K562 (cell line): ENCODE data around the gene ALG9. TPM values are rescaled to one million over a fixed set of nuclear protein-coding genes. Genes with fewer than 3 reads are reported as not detected.

Source experiments
- ATAC-seq: fragments of 200-7000 bp; cut with Tn5 transposase; 3 replicates; pipeline ENCODE4 v1.9.1; 2020; ENCODE audit warnings: moderate library complexity
- BruUV-seq: library from RNA; stranded (reverse); fragments of 400-500 nt; replicated peaks from 2 replicates; lab custom pipeline; 2021; lab: Mats Ljungman, UMichigan
- CTCF ChIA-PET: fragments of 300-600 bp; formaldehyde crosslinking; extraction: SDS; loops from one replicate; lab custom pipeline; 2021; ENCODE audit warnings: low intra/inter-chr PET ratio; lab: Yijun Ruan, JAX
- POLR2A ChIA-PET: fragments of 300-600, 350-650 bp; sonication (Branson Sonifier 250); formaldehyde crosslinking; extraction: SDS; loops from one replicate; lab custom pipeline; 2021; ENCODE audit warnings: antibody characterized with exemption, inconsistent platforms; lab: Yijun Ruan, JAX
- DNase-seq, 4 experiments: peaks; one replicate each; pipeline versions ENCODE4 v3.0.0 to v3.0.0-alpha.2; 2011 to 2018; ENCODE audit warnings: low spot score in 3 of 4, mixed read lengths in 3 of 4; ENCODE audit errors: extremely low read depth in 1 of 4
- FAIRE-seq: peaks from 2 replicates; lab custom pipeline; 2011; peaks lifted over from hg19 to GRCh38; lab: Jason Lieb, UNC
- H2AFZ ChIP-seq: 2 replicates; pipeline ENCODE4 v1.6.0; 2011; ENCODE audit warnings: low read depth, low read length, control low read depth, inconsistent platforms
- H3K27ac ChIP-seq: fragments of 200-600 bp; 3 replicates; pipeline ENCODE4 v1.8.0; 2011; ENCODE audit warnings: low read depth, mild to moderate bottlenecking, control low read depth, inconsistent platforms, low read length, moderate library complexity, mixed read lengths; ENCODE audit errors: extremely low read depth
- H3K27me3 ChIP-seq, 2 experiments: fragments of 300-600 bp in 1 of 2; 2 replicates in 1 of 2; 3 replicates in 1 of 2; pipeline versions ENCODE4 v1.6.0 to v1.8.0; 2011; ENCODE audit warnings: inconsistent platforms in 2 of 2, low read length in 2 of 2, mild to moderate bottlenecking in 1 of 2, mixed read lengths in 1 of 2, moderate library complexity in 1 of 2; ENCODE audit not compliant: control insufficient read depth in 2 of 2, insufficient read depth in 2 of 2
- H3K36me3 ChIP-seq: fragments of 300-600 bp; 3 replicates; pipeline ENCODE4 v1.8.0; 2011; ENCODE audit warnings: mild to moderate bottlenecking, low read length, inconsistent platforms; ENCODE audit not compliant: control insufficient read depth, insufficient read depth
- H3K4me1 ChIP-seq, 2 experiments: fragments of 200-600 bp in 1 of 2; replicated peaks in 1 of 2; 2 replicates in 1 of 2; 3 replicates in 1 of 2; pipeline versions ENCODE4 v1.5.1 to v1.8.0; 2011; ENCODE audit warnings: inconsistent platforms in 2 of 2, low read length in 2 of 2, mild to moderate bottlenecking in 1 of 2, mixed read lengths in 1 of 2, moderate library complexity in 1 of 2; ENCODE audit not compliant: control insufficient read depth in 2 of 2, insufficient read depth in 2 of 2
- H3K4me2 ChIP-seq: 2 replicates; pipeline ENCODE4 v1.6.1; 2011; ENCODE audit warnings: low read length, control low read depth, inconsistent platforms, mixed read lengths; ENCODE audit not compliant: insufficient read depth
- H3K4me3 ChIP-seq: fragments of 200-600 bp; sonication (generic), shearing (Covaris generic); 2 replicates; pipeline ENCODE4 v1.5.1; 2016; ENCODE audit warnings: control low read depth, inconsistent platforms
- H3K79me2 ChIP-seq: fragments of 200-600 bp; 3 replicates; pipeline ENCODE4 v1.8.0; 2011; ENCODE audit warnings: low read length, inconsistent platforms; ENCODE audit not compliant: control insufficient read depth, insufficient read depth
- H3K9ac ChIP-seq, 2 experiments: 2 replicates each; pipeline versions ENCODE4 v1.6.0 to v1.6.1; 2011; ENCODE audit warnings: low read depth in 2 of 2, low read length in 2 of 2, control low read depth in 1 of 2, inconsistent platforms in 1 of 2, mild to moderate bottlenecking in 1 of 2, mixed read lengths in 1 of 2; ENCODE audit not compliant: insufficient read depth in 1 of 2
- H3K9me1 ChIP-seq: one replicate; pipeline ENCODE4 v1.6.0; 2011; ENCODE audit warnings: inconsistent platforms, mild to moderate bottlenecking, low read length, moderate library complexity; ENCODE audit not compliant: control insufficient read depth, insufficient read depth
- H3K9me3 ChIP-seq: replicated peaks from 2 replicates; pipeline ENCODE4 v1.5.1; 2011; ENCODE audit warnings: low read depth, low read length, inconsistent platforms; ENCODE audit not compliant: control insufficient read depth, insufficient read depth
- H4K20me1 ChIP-seq: replicated peaks from 2 replicates; pipeline ENCODE4 v1.6.1; 2011; ENCODE audit warnings: low read length, inconsistent platforms, mixed read lengths; ENCODE audit not compliant: control insufficient read depth, insufficient read depth
- ARID1B ChIP-seq: fragments of 450-650 bp; IDR thresholded peaks from 2 replicates; pipeline ENCODE4 v1.6.1; 2016; ENCODE audit warnings: antibody characterized with exemption, mild to moderate bottlenecking, inconsistent platforms
- ARID3B ChIP-seq: fragments of 250-450 bp; sonication (Bioruptor Pico); IDR thresholded peaks from 2 replicates; pipeline ENCODE4 v1.4.0; 2020; ENCODE audit warnings: borderline replicate concordance
- BCL6 ChIP-seq: fragments of 250-450 bp; sonication (Bioruptor Pico); IDR thresholded peaks from 2 replicates; pipeline ENCODE4 v1.4.0; 2020
- C11orf30 ChIP-seq: fragments of 450-650 bp; IDR thresholded peaks from 2 replicates; pipeline ENCODE4 v1.6.1; 2016; ENCODE audit warnings: low read depth, mild to moderate bottlenecking
- DPF2 ChIP-seq: fragments of 450-650 bp; IDR thresholded peaks from 2 replicates; pipeline ENCODE4 v1.6.1; 2016
- FOSL1 ChIP-seq: fragments of 200-800 bp; sonication (Bioruptor generic); conservative IDR thresholded peaks from 2 replicates; pipeline ENCODE4 v1.6.1; 2016; ENCODE audit warnings: missing genetic modification characterization, missing compliant biosample characterization
- FOXK1 ChIP-seq: sonication (generic); formaldehyde crosslinking; IDR thresholded peaks from 2 replicates; pipeline ENCODE4 v1.8.0; 2022; ENCODE audit warnings: missing genetic modification reagents, mild to moderate bottlenecking, borderline replicate concordance
- GTF2E2 ChIP-seq: fragments of 200-800 bp; sonication (Bioruptor generic); IDR thresholded peaks from 2 replicates; pipeline ENCODE4 v1.6.1; 2016; ENCODE audit warnings: missing genetic modification characterization, missing compliant biosample characterization
- HDAC2 ChIP-seq: fragments of 450-650 bp; IDR thresholded peaks from 2 replicates; pipeline ENCODE4 v1.6.1; 2016; ENCODE audit warnings: mild to moderate bottlenecking
- HMGN3 ChIP-seq: IDR thresholded peaks from 2 replicates; pipeline ENCODE4 v1.6.1; 2011; ENCODE audit warnings: borderline replicate concordance, low read depth, mild to moderate bottlenecking, mixed read lengths, low read length; ENCODE audit not compliant: insufficient read length; ENCODE audit errors: extremely low read depth
- JUN ChIP-seq, 2 experiments: sonication (generic) in 1 of 2; formaldehyde crosslinking in 1 of 2; IDR thresholded peaks; 2 replicates each; pipeline versions ENCODE4 v1.6.1 to v1.8.0; 2012 to 2022; ENCODE audit warnings: borderline replicate concordance in 2 of 2, mild to moderate bottlenecking in 2 of 2, improper control_type of control experiment in 1 of 2, low read depth in 1 of 2, low read length in 1 of 2, missing genetic modification reagents in 1 of 2
- KDM5B ChIP-seq: fragments of 200-600 bp; sonication (generic); IDR thresholded peaks from 2 replicates; pipeline ENCODE4 v1.6.1; 2012; ENCODE audit warnings: low read depth, mild to moderate bottlenecking, moderate library complexity, low read length, control low read depth, inconsistent platforms; ENCODE audit not compliant: insufficient replicate concordance
- PKNOX1 ChIP-seq: fragments of 450-650 bp; IDR thresholded peaks from 2 replicates; pipeline ENCODE4 v1.6.1; 2016
- POLR2AphosphoS5 ChIP-seq: IDR thresholded peaks from 2 replicates; pipeline ENCODE4 v1.6.1; 2011; ENCODE audit warnings: mild to moderate bottlenecking, low read depth, low read length, moderate library complexity; ENCODE audit not compliant: control insufficient read depth, insufficient read depth
- POLR2B ChIP-seq: fragments of 450-650 bp; IDR thresholded peaks from 2 replicates; pipeline ENCODE4 v1.6.1; 2018; ENCODE audit warnings: low read depth; ENCODE audit not compliant: partially characterized antibody
- TBP ChIP-seq: optimal IDR thresholded peaks from 2 replicates; pipeline ENCODE3; 2011; ENCODE audit warnings: low read depth, low read length, improper control_type of control experiment
- ZFX ChIP-seq: sonication (generic); formaldehyde crosslinking; IDR thresholded peaks from 2 replicates; pipeline ENCODE4 v1.8.0; 2022; ENCODE audit warnings: mild to moderate bottlenecking, missing genetic modification reagents, moderate library complexity
- ZNF445 ChIP-seq: fragments of 250-450 bp; sonication (Bioruptor Pico); IDR thresholded peaks from 2 replicates; pipeline ENCODE4 v1.4.0; 2020; ENCODE audit warnings: low read depth, mild to moderate bottlenecking, moderate library complexity
- WGBS: fragments of 100-300 bp; shearing (Covaris generic); methylation state at CpG from one replicate; pipeline ENCODE4 v1.1.6; 2016; ENCODE audit warnings: low coverage, mixed read lengths; ENCODE audit not compliant: insufficient coverage; ENCODE audit errors: missing lambda C conversion rate; 5-methylcytosine and 5-hydroxymethylcytosine counted together
- in situ Hi-C: fragments of 300-500 bp; cut with MboI; formaldehyde crosslinking; loops from 4 replicates; pipeline ENCODE4 v1.15.0; 2018; ENCODE audit warnings: inconsistent platforms, mixed read lengths
- intact Hi-C: fragments of 100-400 bp; cut with micrococcal nuclease; formaldehyde crosslinking; loops from 2 replicates; pipeline ENCODE4 v1.14.2; 2022
- polyA plus RNA-seq, 8 experiments: library from polyadenylated mRNA; depleted of rRNA in 4 of 8; stranded (reverse) in 5 of 8; unstranded in 3 of 8; fragments of >200 nt; fragmentation: Nextera tagmentation in 2 of 8; fragmentation: Illumina TruSeq in 1 of 8; extraction: Ambion mirVana in 2 of 8; extraction: Trizol in 1 of 8; gene quantifications; 2 replicates each; pipeline versions ENCODE4 v1.2.1 to v1.2.3, GENCODE V29; 2011 to 2014; ENCODE audit warnings: inconsistent platforms in 1 of 8, missing spikeins in 1 of 8
- total RNA-seq, 7 experiments: library from RNA; depleted of rRNA in 6 of 7; stranded (reverse); fragments of >200 nt in 6 of 7; fragmentation: Illumina TruSeq in 2 of 7; extraction: Trizol in 2 of 7; gene quantifications; 2 replicates each; pipeline versions ENCODE4 v1.2.1 to v1.2.3, GENCODE V29; 2011 to 2021; ENCODE audit warnings: low replicate concordance in 1 of 7

The ALG9 gene
- total and polyA plus RNA-seq, 9 of the 15 experiments (the other 6 are each of a cell fraction or from before 2014, with no cell fraction given), result 11.5 to 40.5 (median 24.9) TPM

GRCh38 chr11:111765984-111766833, 105.2 kb downstream of the ALG9 start, which contains the start of gene PPP2R1B:
TSS of gene PPP2R1B (minus strand) at chr11:111766389. CDS start at chr11:111766361, 28 bp downstream.
- WGBS, result 1% methylated on average over 30 of the region's 61 CpGs
- TF ChIP-seq POLR2AphosphoS5 (peak; percentile 86), POLR2B (peak; percentile 84), HDAC2 (0 out of 2 replicates have a peak, but pooled peaks have one; percentile 16), TBP (peak; percentile 85), C11orf30 (peak; percentile 24; the same call in 1 of the 2 replicates), JUN (IDR thresholded peaks at IDR 0.05; ENCODE audit: borderline replicate concordance, low read depth, low read length) (no peak), JUN (CRISPR knock-in tag; IDR thresholded peaks at IDR 0.05; ENCODE audit: borderline replicate concordance) (0 out of 2 replicates have a peak, but pooled peaks have one; percentile 9), PKNOX1 (no peak), HMGN3 (peak; percentile 39), ARID1B (0 out of 2 replicates have a peak, but pooled peaks have one; percentile 10), FOXK1 (CRISPR knock-in tag) (0 out of 2 replicates have a peak, but pooled peaks have one; percentile 21), ZFX (CRISPR knock-in tag) (peak; percentile 90), ZNF445 (no peak), GTF2E2 (tag) (peak; percentile 91), BCL6 (CRISPR knock-in tag) (no peak), FOSL1 (tag) (0 out of 2 replicates have a peak, but pooled peaks have one; percentile 18), ARID3B (CRISPR knock-in tag) (no peak), DPF2 (peak; percentile 11; the same call in 1 of the 2 replicates), KDM5B (peak; percentile 88)

More at GRCh38 chr11:111765984-111766833, 105.2 kb downstream of the ALG9 start, which contains the start of gene PPP2R1B:
- ChIA-PET POLR2A (interaction anchor here (0.5 to 3.4 kb wide), 14 partner anchors 11 to 219 kb away, joined by 3 to 24 read pairs (median 3); no protein-coding TSS in a partner anchor), CTCF (interaction anchor here (1.1 to 1.6 kb wide), 2 partner anchors 11 to 161 kb away, joined by 4 read pairs; no protein-coding TSS in a partner anchor)
- no peaks in the 10 kb centered on the region for H3K27me3 ChIP-seq
- peak within 1 kb of the TSS; percentile 83 for H3K4me2 ChIP-seq
- TSS peak; percentile 97 for BruUV-seq
- peak within 1 kb of the TSS; percentile 99 for H2AFZ ChIP-seq
- H3K4me3 ChIP-seq, result peak within 1 kb of the TSS; percentile 84
- ATAC-seq (peak; percentile 96), FAIRE-seq (peak; percentile 15), DNase-seq (peak; percentile 78 to 96 (median 95))
- H3K9me3 ChIP-seq, result no peaks in the 10 kb centered on the region
- H3K4me1 ChIP-seq, result peaks cover 7% of the 10 kb centered on the region in 2 experiments; a peak in 2 of 5 replicates
- H3K9me1 ChIP-seq, result no peaks in the 10 kb centered on the region
- intact Hi-C loops (no loop called here), in situ Hi-C loops (no loop called here)
- peaks cover 36% of the 10 kb centered on the region for H3K36me3 ChIP-seq
- H3K27ac ChIP-seq, result peak within 1 kb of the TSS; percentile 90
- H3K9ac ChIP-seq, result peak within 1 kb of the TSS; percentile 87 to 97
- H3K79me2 ChIP-seq, result peaks cover 29% of the 10 kb centered on the region
- H4K20me1 ChIP-seq, result no peaks in the 10 kb centered on the region; the same call in 1 of the 2 replicates
